PC-9 (cell line): ENCODE measurements around the gene TOMM22.

Experiments
- EZH2 ChIP-seq: fragments of 200-600 bp; sonication (generic); IDR thresholded peaks from 2 replicates; pipeline ENCODE4 v1.8.0; 2017; ENCODE audit warnings: antibody characterized with exemption, low read depth
- TF ChIP-seq, protein P1 (sequence below): fragments of 200-600 bp; sonication (generic); conservative IDR thresholded peaks from 2 replicates; pipeline ENCODE4 v1.6.1; 2017; ENCODE audit warnings: mixed run types, antibody characterized with exemption, mild to moderate bottlenecking, moderate library complexity

DNA sequence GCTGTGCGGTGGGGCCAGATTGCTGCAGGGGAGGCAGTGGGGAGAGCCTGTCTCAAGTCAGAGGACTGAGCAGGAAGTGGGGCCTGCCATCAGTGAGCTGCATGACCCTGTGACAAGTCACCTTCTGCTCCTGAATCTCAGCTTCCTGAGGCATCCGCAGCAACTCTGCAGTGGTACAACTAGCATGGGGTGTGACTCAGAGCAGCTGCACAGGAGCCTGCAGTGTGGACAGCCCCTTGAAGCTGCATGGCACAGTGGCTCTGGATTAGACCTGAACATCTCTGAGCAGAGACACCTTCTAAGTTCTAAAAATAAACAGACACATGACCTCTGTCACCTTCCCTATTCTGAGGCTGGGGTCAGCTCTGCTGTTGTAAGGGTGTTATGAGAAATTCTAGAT lies 43.5 kb upstream of the TOMM22 start:
- TF ChIP-seq, protein P1, sequence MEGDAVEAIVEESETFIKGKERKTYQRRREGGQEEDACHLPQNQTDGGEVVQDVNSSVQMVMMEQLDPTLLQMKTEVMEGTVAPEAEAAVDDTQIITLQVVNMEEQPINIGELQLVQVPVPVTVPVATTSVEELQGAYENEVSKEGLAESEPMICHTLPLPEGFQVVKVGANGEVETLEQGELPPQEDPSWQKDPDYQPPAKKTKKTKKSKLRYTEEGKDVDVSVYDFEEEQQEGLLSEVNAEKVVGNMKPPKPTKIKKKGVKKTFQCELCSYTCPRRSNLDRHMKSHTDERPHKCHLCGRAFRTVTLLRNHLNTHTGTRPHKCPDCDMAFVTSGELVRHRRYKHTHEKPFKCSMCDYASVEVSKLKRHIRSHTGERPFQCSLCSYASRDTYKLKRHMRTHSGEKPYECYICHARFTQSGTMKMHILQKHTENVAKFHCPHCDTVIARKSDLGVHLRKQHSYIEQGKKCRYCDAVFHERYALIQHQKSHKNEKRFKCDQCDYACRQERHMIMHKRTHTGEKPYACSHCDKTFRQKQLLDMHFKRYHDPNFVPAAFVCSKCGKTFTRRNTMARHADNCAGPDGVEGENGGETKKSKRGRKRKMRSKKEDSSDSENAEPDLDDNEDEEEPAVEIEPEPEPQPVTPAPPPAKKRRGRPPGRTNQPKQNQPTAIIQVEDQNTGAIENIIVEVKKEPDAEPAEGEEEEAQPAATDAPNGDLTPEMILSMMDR: no peak
- no peak for TF ChIP-seq EZH2
